Measurements from ENCODE around the gene FAM81B.

FAM81B gene

DNA sequence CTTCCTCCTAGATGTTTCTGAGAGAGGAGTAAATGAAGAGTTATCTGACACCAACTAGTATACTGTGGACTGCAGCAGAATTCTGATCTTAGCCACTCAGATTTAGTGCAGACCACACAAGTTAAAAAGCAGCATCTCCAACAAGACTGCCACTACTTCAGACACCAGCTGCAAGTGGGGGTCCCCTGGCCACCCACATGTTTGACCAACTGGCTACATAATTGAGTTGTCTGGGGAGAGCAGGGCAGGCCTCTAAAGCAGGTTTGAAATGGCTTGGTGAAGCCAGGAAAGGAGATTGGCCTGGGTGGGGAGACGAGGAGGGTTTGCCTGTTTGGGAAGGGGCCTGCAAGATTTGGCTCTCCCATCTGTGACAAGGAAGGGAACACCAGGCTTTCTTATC is 40.5 kb upstream of the FAM81B start:
- Histone ChIP-seq H3K27me3 (ENCODE audit: insufficient read depth, low read length, poor library complexity, severe bottlenecking) (no peaks in the 10 kb centered on the region), H3K4me3 (ENCODE audit: low read length, poor library complexity, severe bottlenecking) (no peak overlapping the region), H3K9me2 (replicated peaks; ENCODE audit: low read depth, low read length) (no peaks in the 10 kb centered on the region), H3K4me2 (ENCODE audit: low read depth, low read length, poor library complexity, severe bottlenecking) (no peak overlapping the region), H3K9ac (ENCODE audit: low read depth, low read length, poor library complexity, severe bottlenecking) (no peak overlapping the region), H3K79me2 (ENCODE audit: insufficient read depth, low read length) (no peaks in the 10 kb centered on the region), H3K36me3 (ENCODE audit: insufficient read depth, low read length) (no peaks in the 10 kb centered on the region), H3K4me1 (ENCODE audit: insufficient read depth, low read length, poor library complexity, severe bottlenecking) (peaks cover 14% of the 10 kb centered on the region), H4K20me1 (ENCODE audit: insufficient read depth, low read length, poor library complexity, severe bottlenecking) (no peaks in the 10 kb centered on the region), H3K9me3 (ENCODE audit: insufficient read depth, low read depth, low read length) (no peaks in the 10 kb centered on the region), H2AFZ (ENCODE audit: low read length) (no peak overlapping the region), H3F3A (ENCODE audit: low read depth) (no peaks in the 10 kb centered on the region)
- TF ChIP-seq, protein P1, sequence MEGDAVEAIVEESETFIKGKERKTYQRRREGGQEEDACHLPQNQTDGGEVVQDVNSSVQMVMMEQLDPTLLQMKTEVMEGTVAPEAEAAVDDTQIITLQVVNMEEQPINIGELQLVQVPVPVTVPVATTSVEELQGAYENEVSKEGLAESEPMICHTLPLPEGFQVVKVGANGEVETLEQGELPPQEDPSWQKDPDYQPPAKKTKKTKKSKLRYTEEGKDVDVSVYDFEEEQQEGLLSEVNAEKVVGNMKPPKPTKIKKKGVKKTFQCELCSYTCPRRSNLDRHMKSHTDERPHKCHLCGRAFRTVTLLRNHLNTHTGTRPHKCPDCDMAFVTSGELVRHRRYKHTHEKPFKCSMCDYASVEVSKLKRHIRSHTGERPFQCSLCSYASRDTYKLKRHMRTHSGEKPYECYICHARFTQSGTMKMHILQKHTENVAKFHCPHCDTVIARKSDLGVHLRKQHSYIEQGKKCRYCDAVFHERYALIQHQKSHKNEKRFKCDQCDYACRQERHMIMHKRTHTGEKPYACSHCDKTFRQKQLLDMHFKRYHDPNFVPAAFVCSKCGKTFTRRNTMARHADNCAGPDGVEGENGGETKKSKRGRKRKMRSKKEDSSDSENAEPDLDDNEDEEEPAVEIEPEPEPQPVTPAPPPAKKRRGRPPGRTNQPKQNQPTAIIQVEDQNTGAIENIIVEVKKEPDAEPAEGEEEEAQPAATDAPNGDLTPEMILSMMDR (conservative IDR thresholded peaks at IDR 0.05; ENCODE audit: low read length): no peak
- no peak for TF ChIP-seq EZH2phosphoT487 (IDR thresholded peaks at IDR 0.05; ENCODE audit: borderline replicate concordance)

DNA sequence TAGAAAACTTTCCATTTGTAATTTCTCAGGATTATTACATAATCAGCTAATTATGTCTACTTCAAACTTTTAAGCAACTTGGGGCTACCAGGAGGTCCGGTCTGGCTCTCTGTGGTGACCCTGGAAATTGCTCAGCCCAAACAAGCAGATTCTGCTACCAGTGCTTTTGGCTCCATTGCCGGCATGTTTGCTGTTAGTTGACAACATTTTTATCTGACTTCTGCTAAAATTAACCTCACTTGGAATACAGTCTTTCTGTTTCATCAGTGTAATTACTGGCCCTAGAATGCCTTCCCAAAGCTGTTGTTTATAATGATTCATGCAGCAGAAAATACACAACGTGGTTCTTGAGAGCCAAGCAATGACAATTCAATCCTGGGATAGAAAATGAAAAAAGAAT is 38.5 kb upstream of the FAM81B start:
- no peaks in the 10 kb centered on the region for H3K79me2 ChIP-seq (ENCODE audit: insufficient read depth, low read length)
- no peak overlapping the region for H3K4me3 ChIP-seq (ENCODE audit: low read length, poor library complexity, severe bottlenecking)
- no peaks in the 10 kb centered on the region for H4K20me1 ChIP-seq (ENCODE audit: insufficient read depth, low read length, poor library complexity, severe bottlenecking)
- H3K36me3 ChIP-seq (ENCODE audit: insufficient read depth, low read length): no peaks in the 10 kb centered on the region
- peaks cover 27% of the 10 kb centered on the region for H3K4me1 ChIP-seq (ENCODE audit: insufficient read depth, low read length, poor library complexity, severe bottlenecking)
- H3K9ac ChIP-seq (ENCODE audit: low read depth, low read length, poor library complexity, severe bottlenecking): no peak overlapping the region
- no peaks in the 10 kb centered on the region for H3K9me2 ChIP-seq (replicated peaks; ENCODE audit: low read depth, low read length)
- H3K27me3 ChIP-seq (ENCODE audit: insufficient read depth, low read length, poor library complexity, severe bottlenecking): no peaks in the 10 kb centered on the region
- no peak overlapping the region for H2AFZ ChIP-seq (ENCODE audit: low read length)
- H3K4me2 ChIP-seq (ENCODE audit: low read depth, low read length, poor library complexity, severe bottlenecking): no peak overlapping the region
- no peaks in the 10 kb centered on the region for H3K9me3 ChIP-seq (ENCODE audit: insufficient read depth, low read depth, low read length)
- H3F3A ChIP-seq (ENCODE audit: low read depth): no peaks in the 10 kb centered on the region
- no peak for TF ChIP-seq EZH2phosphoT487 (IDR thresholded peaks at IDR 0.05; ENCODE audit: borderline replicate concordance)
- TF ChIP-seq, protein P1 (conservative IDR thresholded peaks at IDR 0.05; ENCODE audit: low read length): no peak

DNA sequence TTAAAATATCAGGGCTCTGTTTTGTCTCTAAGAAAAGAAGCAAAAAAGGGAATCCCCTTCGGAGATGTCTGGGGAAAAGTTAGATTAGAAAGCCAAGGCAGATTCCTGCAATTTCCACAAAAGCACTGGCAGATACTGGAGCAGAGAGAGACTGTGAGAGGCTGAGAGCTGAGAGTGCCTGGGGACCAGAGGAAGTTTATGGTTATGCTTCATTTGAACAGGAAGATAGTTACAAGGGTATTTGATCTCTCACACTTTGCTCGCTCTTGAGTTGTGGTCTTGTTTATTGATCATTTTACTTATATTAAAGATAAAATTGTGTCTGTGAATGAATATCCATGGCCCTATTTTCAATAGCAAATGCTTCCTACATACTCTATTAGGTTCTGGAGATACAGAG is 32.8 kb upstream of the FAM81B start:
- Histone ChIP-seq H3K4me3 (ENCODE audit: low read length, poor library complexity, severe bottlenecking) (peak overlapping the region; percentile 60), H3F3A (ENCODE audit: low read depth) (peaks cover 8% of the 10 kb centered on the region; the same call in 1 of the 2 replicates), H3K4me1 (ENCODE audit: insufficient read depth, low read length, poor library complexity, severe bottlenecking) (peaks cover 33% of the 10 kb centered on the region), H3K4me2 (ENCODE audit: low read depth, low read length, poor library complexity, severe bottlenecking) (peak overlapping the region; percentile 76), H3K9me2 (replicated peaks; ENCODE audit: low read depth, low read length) (no peaks in the 10 kb centered on the region), H3K79me2 (ENCODE audit: insufficient read depth, low read length) (no peaks in the 10 kb centered on the region), H3K9me3 (ENCODE audit: insufficient read depth, low read depth, low read length) (no peaks in the 10 kb centered on the region), H3K9ac (ENCODE audit: low read depth, low read length, poor library complexity, severe bottlenecking) (no peak overlapping the region), H3K36me3 (ENCODE audit: insufficient read depth, low read length) (no peaks in the 10 kb centered on the region), H3K27me3 (ENCODE audit: insufficient read depth, low read length, poor library complexity, severe bottlenecking) (no peaks in the 10 kb centered on the region), H4K20me1 (ENCODE audit: insufficient read depth, low read length, poor library complexity, severe bottlenecking) (no peaks in the 10 kb centered on the region), H2AFZ (ENCODE audit: low read length) (peak overlapping the region; percentile 40)
- TF ChIP-seq, protein P1 (conservative IDR thresholded peaks at IDR 0.05; ENCODE audit: low read length): no peak
- no peak for TF ChIP-seq EZH2phosphoT487 (IDR thresholded peaks at IDR 0.05; ENCODE audit: borderline replicate concordance)
